Panc1 (cell line): ENCODE measurements around the gene ARL15. TPM values are rescaled to one million over a fixed set of nuclear protein-coding genes. Genes with fewer than 3 reads are reported as not detected.

Experiments
- ATAC-seq: fragments of 200-7000 bp; cut with Tn5 transposase; 2 replicates; pipeline ENCODE4 v1.9.1; 2020; ENCODE audit warnings: mild to moderate bottlenecking, moderate library complexity
- BruUV-seq: library from RNA; stranded (reverse); fragments of 400-500 nt; replicated peaks from 2 replicates; lab custom pipeline; 2021; lab: Mats Ljungman, UMichigan
- CTCF ChIA-PET: fragments of 300-600 bp; sonication (Branson Sonifier 250); formaldehyde crosslinking; loops from one replicate; lab custom pipeline; 2022; ENCODE audit warnings: antibody characterized with exemption; lab: Charles Lee
- POLR2A ChIA-PET: fragments of 300-600 bp; sonication (Branson Sonifier 250); formaldehyde crosslinking; loops from one replicate; lab custom pipeline; 2022; ENCODE audit warnings: antibody characterized with exemption; lab: Charles Lee
- DNase-seq: peaks from one replicate; pipeline ENCODE4 v3.0.0-alpha.2; 2010; ENCODE audit warnings: low read depth, low spot score
- H3K27ac ChIP-seq: 2 replicates; pipeline ENCODE4 v1.5.1; 2011; ENCODE audit warnings: mild to moderate bottlenecking, low read length, inconsistent platforms
- H3K27me3 ChIP-seq: fragments of 200-500 bp; sonication (Bioruptor generic); 2 replicates; pipeline ENCODE4 v1.6.0; 2014; ENCODE audit warnings: low read length, inconsistent platforms; ENCODE audit not compliant: control insufficient read depth, insufficient read depth
- H3K36me3 ChIP-seq: fragments of 200-500 bp; sonication (Bioruptor generic); 2 replicates; pipeline ENCODE4 v1.5.1; 2014; ENCODE audit warnings: inconsistent platforms, mild to moderate bottlenecking, low read length, moderate library complexity; ENCODE audit not compliant: control insufficient read depth, insufficient read depth
- H3K4me1 ChIP-seq: 2 replicates; pipeline ENCODE4 v1.5.1; 2011; ENCODE audit warnings: inconsistent platforms, mild to moderate bottlenecking, low read length, moderate library complexity; ENCODE audit not compliant: control insufficient read depth, insufficient read depth
- H3K4me3 ChIP-seq, 2 experiments: 2 replicates each; pipeline ENCODE4 v1.5.1; 2011 to 2012; ENCODE audit warnings: low read depth in 2 of 2, low read length in 2 of 2, mild to moderate bottlenecking in 2 of 2, inconsistent platforms in 1 of 2, moderate library complexity in 1 of 2
- H3K9me3 ChIP-seq: fragments of 200-500 bp; sonication (Bioruptor generic); 2 replicates; pipeline ENCODE4 v1.5.1; 2014; ENCODE audit warnings: low read depth, mild to moderate bottlenecking, inconsistent platforms, low read length, moderate library complexity; ENCODE audit not compliant: control insufficient read depth, insufficient read depth
- POLR2AphosphoS5 ChIP-seq: IDR thresholded peaks from 2 replicates; pipeline ENCODE4 v1.6.1; 2012; ENCODE audit warnings: mild to moderate bottlenecking, low read depth, low read length, moderate library complexity
- SIN3A ChIP-seq: IDR thresholded peaks from 2 replicates; pipeline ENCODE4 v1.6.1; 2012; ENCODE audit warnings: low read depth, mild to moderate bottlenecking, low read length, moderate library complexity, borderline replicate concordance; ENCODE audit not compliant: insufficient read depth
- TCF7L2 ChIP-seq: IDR thresholded peaks from 2 replicates; pipeline ENCODE4 v1.6.1; 2011; ENCODE audit warnings: mild to moderate bottlenecking, low read depth, low read length, inconsistent platforms
- in situ Hi-C: cut with HindIII; loops from 2 replicates; pipeline ENCODE4 v1.10.0; 2016; ENCODE audit warnings: low sequenced_read_pairs, low pct_unique_long_range_greater_than_20kb
- intact Hi-C: fragments of 100-400 bp; cut with micrococcal nuclease; formaldehyde crosslinking; loops from one replicate; pipeline ENCODE4 v1.10.0; 2022; ENCODE audit not compliant: unreplicated experiment
- total RNA-seq: library from RNA; stranded (reverse); gene quantifications from one replicate; pipeline ENCODE4 v1.2.1, GENCODE V29; 2021; ENCODE audit not compliant: unreplicated experiment
- TF ChIP-seq, protein P1 (sequence below), 2 experiments: IDR thresholded peaks; 2 replicates each; pipeline ENCODE4 v1.6.1; 2011 to 2012; ENCODE audit warnings: low read depth in 2 of 2, control low read depth in 1 of 2, low read length in 1 of 2, mild to moderate bottlenecking in 1 of 2, moderate library complexity in 1 of 2; ENCODE audit not compliant: insufficient read depth in 1 of 2
- TF ChIP-seq, protein P2 (sequence below): fragments of 450-650 bp; IDR thresholded peaks from 2 replicates; pipeline ENCODE4 v1.5.1; 2017; ENCODE audit warnings: mild to moderate bottlenecking

The ARL15 gene
- total RNA-seq, 1 experiment from 2014 or later: 16.5 TPM

DNA sequence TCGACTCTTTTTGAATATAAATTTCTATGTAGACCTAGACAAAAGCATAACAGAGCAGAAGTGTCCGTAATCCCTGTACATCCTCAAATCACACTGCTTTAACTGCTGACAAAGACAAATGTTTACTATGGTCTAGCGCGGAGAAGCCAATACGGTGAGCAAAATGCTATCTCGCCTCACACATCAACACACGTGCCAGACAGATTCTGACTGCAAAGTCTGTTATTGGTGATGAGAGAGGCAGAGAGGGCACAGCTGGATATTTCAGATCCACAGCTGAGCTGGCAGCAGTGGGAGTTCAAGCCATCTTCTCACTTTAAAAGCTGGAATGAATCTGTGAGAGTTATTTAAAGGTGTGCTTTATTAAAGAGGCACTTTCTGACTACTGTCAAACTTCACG is 124.3 kb downstream of the ARL15 start:
- intact Hi-C loops: no loop called here

GRCh38 chr5:54184806-54185205 is 125.6 kb downstream of the ARL15 start:
- ATAC-seq (no peak), DNase-seq (no peak)
- no peaks in the 10 kb centered on the region for H3K9me3 ChIP-seq
- H3K27ac ChIP-seq: no peak overlapping the region
- BruUV-seq: no TSS peak
- no peak overlapping the region for H3K4me3 ChIP-seq
- H3K4me1 ChIP-seq: no peaks in the 10 kb centered on the region
- no peaks in the 10 kb centered on the region for H3K27me3 ChIP-seq
- TF ChIP-seq POLR2AphosphoS5 (no peak), TCF7L2 (no peak), SIN3A (no peak)
- TF ChIP-seq, protein P1, sequence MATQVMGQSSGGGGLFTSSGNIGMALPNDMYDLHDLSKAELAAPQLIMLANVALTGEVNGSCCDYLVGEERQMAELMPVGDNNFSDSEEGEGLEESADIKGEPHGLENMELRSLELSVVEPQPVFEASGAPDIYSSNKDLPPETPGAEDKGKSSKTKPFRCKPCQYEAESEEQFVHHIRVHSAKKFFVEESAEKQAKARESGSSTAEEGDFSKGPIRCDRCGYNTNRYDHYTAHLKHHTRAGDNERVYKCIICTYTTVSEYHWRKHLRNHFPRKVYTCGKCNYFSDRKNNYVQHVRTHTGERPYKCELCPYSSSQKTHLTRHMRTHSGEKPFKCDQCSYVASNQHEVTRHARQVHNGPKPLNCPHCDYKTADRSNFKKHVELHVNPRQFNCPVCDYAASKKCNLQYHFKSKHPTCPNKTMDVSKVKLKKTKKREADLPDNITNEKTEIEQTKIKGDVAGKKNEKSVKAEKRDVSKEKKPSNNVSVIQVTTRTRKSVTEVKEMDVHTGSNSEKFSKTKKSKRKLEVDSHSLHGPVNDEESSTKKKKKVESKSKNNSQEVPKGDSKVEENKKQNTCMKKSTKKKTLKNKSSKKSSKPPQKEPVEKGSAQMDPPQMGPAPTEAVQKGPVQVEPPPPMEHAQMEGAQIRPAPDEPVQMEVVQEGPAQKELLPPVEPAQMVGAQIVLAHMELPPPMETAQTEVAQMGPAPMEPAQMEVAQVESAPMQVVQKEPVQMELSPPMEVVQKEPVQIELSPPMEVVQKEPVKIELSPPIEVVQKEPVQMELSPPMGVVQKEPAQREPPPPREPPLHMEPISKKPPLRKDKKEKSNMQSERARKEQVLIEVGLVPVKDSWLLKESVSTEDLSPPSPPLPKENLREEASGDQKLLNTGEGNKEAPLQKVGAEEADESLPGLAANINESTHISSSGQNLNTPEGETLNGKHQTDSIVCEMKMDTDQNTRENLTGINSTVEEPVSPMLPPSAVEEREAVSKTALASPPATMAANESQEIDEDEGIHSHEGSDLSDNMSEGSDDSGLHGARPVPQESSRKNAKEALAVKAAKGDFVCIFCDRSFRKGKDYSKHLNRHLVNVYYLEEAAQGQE (IDR thresholded peaks at IDR 0.05; ENCODE audit: insufficient read depth in 1 of 2, low read depth in 2 of 2, low read length in 1 of 2): no peak
- TF ChIP-seq, protein P2, sequence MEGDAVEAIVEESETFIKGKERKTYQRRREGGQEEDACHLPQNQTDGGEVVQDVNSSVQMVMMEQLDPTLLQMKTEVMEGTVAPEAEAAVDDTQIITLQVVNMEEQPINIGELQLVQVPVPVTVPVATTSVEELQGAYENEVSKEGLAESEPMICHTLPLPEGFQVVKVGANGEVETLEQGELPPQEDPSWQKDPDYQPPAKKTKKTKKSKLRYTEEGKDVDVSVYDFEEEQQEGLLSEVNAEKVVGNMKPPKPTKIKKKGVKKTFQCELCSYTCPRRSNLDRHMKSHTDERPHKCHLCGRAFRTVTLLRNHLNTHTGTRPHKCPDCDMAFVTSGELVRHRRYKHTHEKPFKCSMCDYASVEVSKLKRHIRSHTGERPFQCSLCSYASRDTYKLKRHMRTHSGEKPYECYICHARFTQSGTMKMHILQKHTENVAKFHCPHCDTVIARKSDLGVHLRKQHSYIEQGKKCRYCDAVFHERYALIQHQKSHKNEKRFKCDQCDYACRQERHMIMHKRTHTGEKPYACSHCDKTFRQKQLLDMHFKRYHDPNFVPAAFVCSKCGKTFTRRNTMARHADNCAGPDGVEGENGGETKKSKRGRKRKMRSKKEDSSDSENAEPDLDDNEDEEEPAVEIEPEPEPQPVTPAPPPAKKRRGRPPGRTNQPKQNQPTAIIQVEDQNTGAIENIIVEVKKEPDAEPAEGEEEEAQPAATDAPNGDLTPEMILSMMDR: no peak
- intact Hi-C loops: no loop called here
- H3K36me3 ChIP-seq: no peaks in the 10 kb centered on the region
- in situ Hi-C loops: no loop called here
- CTCF ChIA-PET: no interaction called here
- POLR2A ChIA-PET: interaction anchor here (0.7 kb wide), 1 partner anchor 815 kb away, joined by 18 read pairs; no protein-coding TSS in a partner anchor

More for the DNA sequence above, 124.3 kb downstream of the ARL15 start:
- H3K4me1 ChIP-seq: no peaks in the 10 kb centered on the region
- ChIA-PET CTCF (no interaction called here), POLR2A (interaction anchor here (0.7 kb wide), 1 partner anchor 685 kb away, joined by 22 read pairs; no protein-coding TSS in a partner anchor)
- in situ Hi-C loops: no loop called here
- no TSS peak for BruUV-seq
- H3K4me3 ChIP-seq: no peak overlapping the region
- no peak for ATAC-seq
- no peaks in the 10 kb centered on the region for H3K36me3 ChIP-seq
- no peaks in the 10 kb centered on the region for H3K9me3 ChIP-seq
- H3K27ac ChIP-seq: no peak overlapping the region
- no peaks in the 10 kb centered on the region for H3K27me3 ChIP-seq
- TF ChIP-seq, protein P2: no peak
- TF ChIP-seq TCF7L2: no peak
- TF ChIP-seq, protein P1 (IDR thresholded peaks at IDR 0.05; ENCODE audit: insufficient read depth in 1 of 2, low read depth in 2 of 2, low read length in 1 of 2): no peak
- no peak for TF ChIP-seq SIN3A
- TF ChIP-seq POLR2AphosphoS5: no peak
- DNase-seq: no peak
